Fibroblast of the aortic adventitia (primary cell): Measurements from ENCODE around the gene CACNB1. TPM values are rescaled to one million over a fixed set of nuclear protein-coding genes. Genes with fewer than 3 reads are reported as not detected.

Experiments used
- DNase-seq: peaks from one replicate; pipeline ENCODE4 v3.0.0-alpha.2; 2010; ENCODE audit warnings: low read depth
- H3K4me3 ChIP-seq: 2 replicates; pipeline ENCODE4 v1.5.1; 2011; ENCODE audit warnings: low read depth, mild to moderate bottlenecking, control low read depth, low read length, moderate library complexity
- total RNA-seq: library from RNA; depleted of rRNA; stranded (reverse); fragments of >200 nt; gene quantifications from 2 replicates; pipeline ENCODE4 v1.2.3, GENCODE V29; 2012; ENCODE audit warnings: low replicate concordance
- TF ChIP-seq, protein P1 (sequence below): IDR thresholded peaks from 2 replicates; pipeline ENCODE4 v1.5.1; 2011; ENCODE audit warnings: mild to moderate bottlenecking, low read length, control low read depth, inconsistent platforms; ENCODE audit not compliant: insufficient read depth

The CACNB1 gene
- total RNA-seq, 1 donor, result 7.0 TPM

DNA sequence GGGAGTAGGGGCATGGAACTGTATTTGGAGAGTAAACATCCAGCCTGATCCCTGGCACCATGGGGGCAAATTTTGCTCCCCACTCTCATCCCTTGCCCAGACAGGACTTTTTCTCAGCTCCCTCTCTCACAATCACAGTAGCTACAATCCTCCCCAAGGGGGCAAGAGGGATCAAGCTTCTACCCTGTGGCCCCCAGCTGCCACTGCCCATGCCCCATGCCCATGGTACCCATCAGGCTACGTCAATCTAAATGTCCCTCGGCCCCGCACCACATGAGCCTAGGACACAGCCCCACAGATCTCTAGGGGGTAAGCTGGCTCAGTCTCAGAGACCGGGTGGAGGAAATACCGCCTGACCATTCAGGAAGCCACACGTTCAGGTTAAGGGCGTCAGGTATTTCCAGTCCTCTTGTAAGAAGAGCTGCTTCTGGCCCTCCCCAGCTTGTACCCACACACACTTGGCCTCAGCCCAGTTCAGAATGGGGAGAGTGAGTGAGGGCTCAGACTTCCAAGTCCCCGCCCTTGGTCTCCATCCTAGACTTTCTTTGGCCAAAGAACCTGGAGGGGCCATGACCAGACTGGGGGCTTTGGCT lies 1.8 kb downstream of the CACNB1 start:
- peak overlapping the region; percentile 81 for H3K4me3 ChIP-seq
- TF ChIP-seq, protein P1, sequence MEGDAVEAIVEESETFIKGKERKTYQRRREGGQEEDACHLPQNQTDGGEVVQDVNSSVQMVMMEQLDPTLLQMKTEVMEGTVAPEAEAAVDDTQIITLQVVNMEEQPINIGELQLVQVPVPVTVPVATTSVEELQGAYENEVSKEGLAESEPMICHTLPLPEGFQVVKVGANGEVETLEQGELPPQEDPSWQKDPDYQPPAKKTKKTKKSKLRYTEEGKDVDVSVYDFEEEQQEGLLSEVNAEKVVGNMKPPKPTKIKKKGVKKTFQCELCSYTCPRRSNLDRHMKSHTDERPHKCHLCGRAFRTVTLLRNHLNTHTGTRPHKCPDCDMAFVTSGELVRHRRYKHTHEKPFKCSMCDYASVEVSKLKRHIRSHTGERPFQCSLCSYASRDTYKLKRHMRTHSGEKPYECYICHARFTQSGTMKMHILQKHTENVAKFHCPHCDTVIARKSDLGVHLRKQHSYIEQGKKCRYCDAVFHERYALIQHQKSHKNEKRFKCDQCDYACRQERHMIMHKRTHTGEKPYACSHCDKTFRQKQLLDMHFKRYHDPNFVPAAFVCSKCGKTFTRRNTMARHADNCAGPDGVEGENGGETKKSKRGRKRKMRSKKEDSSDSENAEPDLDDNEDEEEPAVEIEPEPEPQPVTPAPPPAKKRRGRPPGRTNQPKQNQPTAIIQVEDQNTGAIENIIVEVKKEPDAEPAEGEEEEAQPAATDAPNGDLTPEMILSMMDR, result no peak
- peak; percentile 49 for DNase-seq

DNA sequence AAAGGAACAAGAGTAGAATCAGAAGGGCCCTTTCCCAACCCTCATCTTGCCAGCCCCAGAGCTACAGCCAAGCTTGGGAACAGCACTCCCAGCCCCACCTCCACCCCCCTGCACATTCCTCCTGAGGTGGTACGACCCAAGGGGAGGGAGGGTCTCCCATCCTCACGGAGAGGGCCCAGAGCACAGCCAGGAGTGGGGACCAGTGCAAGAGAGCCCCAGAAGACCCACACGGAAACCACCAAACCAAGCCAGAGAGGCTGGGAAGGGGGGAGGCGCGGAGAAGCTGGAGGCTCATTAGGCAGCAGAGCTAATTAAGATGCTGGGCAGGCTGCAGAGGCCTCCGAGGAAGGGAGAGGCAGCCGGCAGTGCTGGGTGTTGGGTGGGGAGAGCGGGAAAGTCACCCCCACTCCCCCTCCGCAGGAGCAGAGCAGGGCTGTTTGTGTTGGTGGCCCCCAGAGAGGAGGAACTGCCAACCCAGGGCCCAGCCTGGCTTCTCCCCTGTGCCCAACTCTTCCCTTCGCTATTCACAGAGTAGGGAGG lies 2.4 kb downstream of the CACNB1 start:
- TF ChIP-seq, protein P1, result no peak
- DNase-seq, result no peak
- H3K4me3 ChIP-seq, result peak overlapping the region; percentile 81

DNA sequence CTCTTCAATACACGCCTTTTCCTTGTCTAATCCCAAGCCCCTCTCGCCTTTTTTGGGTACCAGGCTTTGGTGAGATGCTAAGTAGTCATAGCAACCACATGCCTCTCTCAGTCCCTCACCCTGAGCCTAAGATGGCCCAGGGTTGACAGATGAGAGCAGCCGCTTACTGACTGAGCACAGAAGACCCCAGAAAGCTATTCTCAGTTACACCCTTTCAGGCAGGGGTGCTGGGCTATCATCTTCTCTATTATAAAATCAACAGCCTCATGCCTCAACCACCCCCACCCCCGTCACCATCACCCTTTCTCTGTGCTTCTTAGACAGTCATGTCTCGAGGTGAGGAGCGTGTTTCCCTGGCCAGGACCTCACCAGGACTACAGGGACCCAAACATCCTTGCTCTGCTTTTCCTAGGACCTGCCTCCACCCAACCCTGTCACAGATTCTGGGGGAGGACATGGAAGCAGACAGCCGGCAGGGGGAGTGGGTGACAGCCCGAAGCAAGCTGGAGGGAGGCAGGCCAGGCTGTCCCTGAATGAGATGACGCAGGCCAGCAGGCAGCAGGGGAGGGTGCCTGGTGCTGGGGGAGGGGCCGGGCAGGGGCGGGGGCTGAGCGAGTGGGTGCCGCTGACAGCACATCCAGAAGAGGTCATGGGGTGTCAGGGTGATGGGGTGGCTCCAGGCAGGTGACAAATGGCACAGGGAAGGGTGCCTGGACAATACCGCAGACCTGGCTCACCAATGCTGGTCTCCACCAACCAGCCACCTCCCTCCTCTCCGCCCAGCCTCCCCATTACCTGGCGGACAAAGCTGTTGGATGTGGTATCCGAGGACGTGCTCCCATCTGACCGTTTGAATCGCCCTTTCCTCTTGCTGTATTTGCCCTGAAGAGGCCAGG lies 3.1 kb downstream of the CACNB1 start:
- DNase-seq, result peak; percentile 58
- peak overlapping the region; percentile 81 for H3K4me3 ChIP-seq
- TF ChIP-seq, protein P1, result peak; percentile 61

DNA sequence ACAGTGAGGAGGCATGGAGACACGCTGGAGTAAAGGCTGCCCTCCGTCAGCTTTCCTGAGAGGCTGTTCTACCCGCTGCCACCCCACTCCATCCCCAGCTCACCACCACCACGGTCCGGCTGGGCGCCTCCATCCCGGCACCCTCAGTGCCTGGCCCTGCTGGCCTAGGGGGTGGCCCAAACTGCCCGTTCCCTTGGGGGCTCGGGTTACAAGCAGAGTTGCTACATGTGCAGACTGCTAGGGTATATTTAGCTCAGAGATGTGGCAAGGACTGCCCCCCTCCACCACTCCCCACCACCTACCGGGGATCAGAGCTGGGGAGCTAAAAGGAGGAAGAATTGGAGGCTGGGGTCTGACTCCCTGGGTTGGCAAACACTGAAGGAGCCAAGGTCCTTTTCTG lies 4.1 kb downstream of the CACNB1 start:
- DNase-seq, result no peak
- TF ChIP-seq, protein P1, result no peak
- no peak overlapping the region for H3K4me3 ChIP-seq

DNA sequence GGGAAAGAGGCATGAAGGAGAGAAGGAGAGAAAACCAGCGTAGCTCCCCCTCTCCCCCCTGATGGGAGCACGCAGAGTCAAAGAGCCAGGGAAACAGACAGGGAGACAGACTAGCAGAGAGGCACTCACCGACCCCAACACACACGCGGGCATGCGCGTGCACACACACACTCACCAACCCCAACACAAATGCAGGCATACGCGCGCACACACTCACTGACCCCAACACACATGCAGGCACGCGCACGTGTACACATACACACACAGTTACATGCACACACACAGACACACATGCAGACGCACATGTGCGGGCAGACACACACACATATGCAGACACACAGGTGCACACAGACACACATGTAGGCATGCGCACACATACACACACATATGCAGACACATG lies 4.6 kb downstream of the CACNB1 start:
- DNase-seq, result no peak
- no peak overlapping the region for H3K4me3 ChIP-seq
- TF ChIP-seq, protein P1, result no peak

DNA sequence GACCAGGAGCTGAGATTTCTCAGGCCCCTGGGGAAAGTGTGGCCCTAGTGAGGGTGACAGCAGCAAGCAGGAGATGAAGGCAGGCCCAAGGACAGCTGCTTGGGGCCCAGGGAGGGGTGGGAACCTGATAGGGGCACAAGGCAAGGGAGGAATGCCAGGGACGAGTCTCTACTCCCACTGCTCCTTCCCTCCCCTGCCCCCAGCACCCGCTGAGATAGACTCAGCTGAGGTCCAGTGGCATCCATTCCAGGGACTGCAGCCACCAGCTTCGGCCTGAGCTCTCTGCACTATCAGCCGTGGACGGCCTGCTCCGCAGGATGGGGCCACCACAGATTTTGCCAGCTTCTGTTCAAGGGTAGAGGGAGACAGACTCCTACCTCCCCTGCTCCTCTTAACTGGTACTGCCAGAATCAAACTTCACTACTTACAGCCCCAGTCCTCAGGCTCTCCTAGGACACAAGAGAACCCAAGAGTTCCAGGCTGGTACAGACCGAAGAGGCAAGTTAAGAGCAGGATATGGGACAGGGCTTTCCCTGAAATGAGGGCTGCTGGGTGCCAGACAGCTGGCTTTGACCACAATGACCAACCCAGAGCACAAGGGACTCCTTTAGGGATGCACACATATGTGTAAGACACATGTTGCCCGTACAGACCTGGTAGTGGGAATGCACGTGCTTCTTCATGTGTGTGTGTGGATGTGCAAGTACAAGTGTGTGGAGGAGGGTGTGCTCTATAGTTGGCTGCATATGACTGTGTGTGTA lies 5.5 kb downstream of the CACNB1 start:
- TF ChIP-seq, protein P1, result no peak
- no peak overlapping the region for H3K4me3 ChIP-seq
- no peak for DNase-seq
